ENCODE data around the gene RIN3. TPM values are rescaled to one million over a fixed set of nuclear protein-coding genes. Genes with fewer than 3 reads are reported as not detected.
A peak's percentile ranks its signal among the peaks of the same experiment; 100 is the strongest.

RIN3 gene
- total and polyA plus RNA-seq, 8 donors: 13.8 to 54.8 (median 18.0) TPM

DNA sequence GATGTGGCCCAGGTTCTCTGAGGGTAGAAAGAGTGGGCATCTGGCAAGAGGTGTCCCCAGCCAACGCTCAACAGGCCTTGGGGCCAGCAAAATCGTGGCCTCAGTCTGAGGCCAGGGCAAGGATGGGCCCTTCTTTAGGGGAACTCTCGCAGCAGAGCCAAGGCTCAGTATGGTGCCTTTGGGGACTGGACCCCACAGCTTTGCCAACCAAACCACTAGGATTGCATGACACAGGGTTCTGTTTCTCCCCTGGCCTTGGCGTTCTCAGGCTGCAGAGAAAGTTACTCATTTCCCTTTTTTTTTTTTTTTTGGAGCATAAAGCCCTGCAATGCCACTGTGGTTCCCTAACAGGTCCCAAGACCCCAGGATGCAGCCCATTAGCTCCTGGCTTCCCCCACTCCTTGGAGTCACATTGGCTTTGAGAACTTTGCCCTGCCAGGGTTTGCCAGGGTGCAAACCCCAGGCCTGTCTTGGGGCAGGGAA, 134.3 kb downstream of the RIN3 start:
- TF ChIP-seq, protein P1, sequence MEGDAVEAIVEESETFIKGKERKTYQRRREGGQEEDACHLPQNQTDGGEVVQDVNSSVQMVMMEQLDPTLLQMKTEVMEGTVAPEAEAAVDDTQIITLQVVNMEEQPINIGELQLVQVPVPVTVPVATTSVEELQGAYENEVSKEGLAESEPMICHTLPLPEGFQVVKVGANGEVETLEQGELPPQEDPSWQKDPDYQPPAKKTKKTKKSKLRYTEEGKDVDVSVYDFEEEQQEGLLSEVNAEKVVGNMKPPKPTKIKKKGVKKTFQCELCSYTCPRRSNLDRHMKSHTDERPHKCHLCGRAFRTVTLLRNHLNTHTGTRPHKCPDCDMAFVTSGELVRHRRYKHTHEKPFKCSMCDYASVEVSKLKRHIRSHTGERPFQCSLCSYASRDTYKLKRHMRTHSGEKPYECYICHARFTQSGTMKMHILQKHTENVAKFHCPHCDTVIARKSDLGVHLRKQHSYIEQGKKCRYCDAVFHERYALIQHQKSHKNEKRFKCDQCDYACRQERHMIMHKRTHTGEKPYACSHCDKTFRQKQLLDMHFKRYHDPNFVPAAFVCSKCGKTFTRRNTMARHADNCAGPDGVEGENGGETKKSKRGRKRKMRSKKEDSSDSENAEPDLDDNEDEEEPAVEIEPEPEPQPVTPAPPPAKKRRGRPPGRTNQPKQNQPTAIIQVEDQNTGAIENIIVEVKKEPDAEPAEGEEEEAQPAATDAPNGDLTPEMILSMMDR (IDR thresholded peaks at IDR 0.05): no peak
- intact Hi-C loops (cut with DNase I): no loop called here

DNA sequence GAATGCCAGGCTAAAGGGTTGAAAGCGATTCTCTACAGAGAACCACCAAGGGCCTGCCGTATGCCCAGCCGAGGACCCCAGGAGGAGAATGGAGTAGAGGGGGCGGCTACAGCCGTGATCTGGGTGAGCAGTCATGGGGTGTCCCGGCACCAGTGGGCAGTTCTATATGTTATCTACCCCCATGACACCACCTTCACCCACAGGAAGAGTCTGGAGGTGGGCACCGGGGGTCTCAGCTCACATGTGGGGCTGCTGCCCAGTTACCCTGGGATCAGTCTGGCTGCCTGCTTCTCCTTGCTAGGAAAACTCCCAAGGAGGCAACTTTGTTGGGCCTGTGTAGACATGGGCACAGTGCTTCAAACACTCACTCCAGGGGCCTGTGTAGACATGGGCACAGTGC, 135.5 kb downstream of the RIN3 start:
- H3K4me1 ChIP-seq: peaks cover 23 to 82% of the 10 kb centered on the region in 2 donors
- DNase-seq (no peak), ATAC-seq (no peak)
- H3K27ac ChIP-seq: peak overlapping the region; percentile 87
- H3K36me3 ChIP-seq: peaks cover 0 to 30% of the 10 kb centered on the region in 2 donors
- H3K27me3 ChIP-seq: no peaks in the 10 kb centered on the region
- intact Hi-C loops (cut with DNase I): no loop called here
- TF ChIP-seq, protein P1 (IDR thresholded peaks at IDR 0.05): no peak
- H3K4me3 ChIP-seq: no peak overlapping the region
- peaks cover 0 to 4% of the 10 kb centered on the region in 2 donors for H3K9me3 ChIP-seq

More for the DNA sequence above, 134.3 kb downstream of the RIN3 start:
- peaks cover 0 to 4% of the 10 kb centered on the region in 2 donors for H3K9me3 ChIP-seq
- no peak for DNase-seq
- no peaks in the 10 kb centered on the region for H3K27me3 ChIP-seq
- peaks cover 23 to 83% of the 10 kb centered on the region in 2 donors for H3K4me1 ChIP-seq
- peaks cover 0 to 37% of the 10 kb centered on the region in 2 donors for H3K36me3 ChIP-seq
- H3K27ac ChIP-seq: peak overlapping the region; percentile 76 to 87
- no peak overlapping the region for H3K4me3 ChIP-seq
- ATAC-seq: no peak

GRCh38 chr14:92649934-92650545, 136.5 kb downstream of the RIN3 start:
- Histone ChIP-seq H3K4me1 (peaks cover 23 to 84% of the 10 kb centered on the region in 2 donors), H3K4me3 (no peak overlapping the region), H3K36me3 (peaks cover 0 to 26% of the 10 kb centered on the region in 2 donors), H3K9me3 (peaks cover 0 to 2% of the 10 kb centered on the region in 2 donors), H3K27me3 (no peaks in the 10 kb centered on the region), H3K27ac (peak overlapping the region; percentile 87)
- DNase-seq (peak; percentile 27 to 89 (median 82)), ATAC-seq (peak; percentile 77)
- TF ChIP-seq, protein P1 (IDR thresholded peaks at IDR 0.05): no peak
- intact Hi-C loops (cut with DNase I): no loop called here

GRCh38 chr14:92650581-92651105, 137.1 kb downstream of the RIN3 start:
- Histone ChIP-seq H3K4me3 (no peak overlapping the region), H3K4me1 (peaks cover 23 to 84% of the 10 kb centered on the region in 2 donors), H3K9me3 (no peaks in the 10 kb centered on the region), H3K27ac (peak overlapping the region; percentile 87), H3K27me3 (no peaks in the 10 kb centered on the region), H3K36me3 (peaks cover 0 to 22% of the 10 kb centered on the region in 2 donors)
- peak in 1 of 4 donors; percentile 31 for DNase-seq
- ATAC-seq: no peak
- TF ChIP-seq, protein P1 (IDR thresholded peaks at IDR 0.05): no peak
- intact Hi-C loops (cut with DNase I): no loop called here

GRCh38 chr14:92651106-92651757, 137.7 kb downstream of the RIN3 start:
- H3K36me3 ChIP-seq: peaks cover 0 to 22% of the 10 kb centered on the region in 2 donors
- peak overlapping the region; percentile 87 for H3K27ac ChIP-seq
- H3K9me3 ChIP-seq: no peaks in the 10 kb centered on the region
- H3K4me1 ChIP-seq: peaks cover 21 to 84% of the 10 kb centered on the region in 2 donors
- no peaks in the 10 kb centered on the region for H3K27me3 ChIP-seq
- intact Hi-C loops (cut with DNase I): no loop called here
- TF ChIP-seq, protein P1 (IDR thresholded peaks at IDR 0.05): no peak
- peak in 2 of 4 donors; percentile 79 to 90 for DNase-seq
- ATAC-seq: peak; percentile 17
- H3K4me3 ChIP-seq: peak overlapping the region in 1 of 2 donors; percentile 64
